PC-3 (cell line): ENCODE data around the gene BACE2.

ENCODE experiments used
- EZH2 ChIP-seq: fragments of 300-600 bp; sonication (generic); IDR thresholded peaks from one replicate; pipeline ENCODE4 v1.6.1; 2017; ENCODE audit warnings: antibody characterized with exemption, mild to moderate bottlenecking, low read length; ENCODE audit not compliant: unreplicated experiment
- TF ChIP-seq, protein P1 (sequence below): fragments of 300-600 bp; sonication (generic); conservative IDR thresholded peaks from 2 replicates; pipeline ENCODE4 v1.5.1; 2017; ENCODE audit warnings: antibody characterized with exemption, low read depth, mild to moderate bottlenecking, low read length

DNA sequence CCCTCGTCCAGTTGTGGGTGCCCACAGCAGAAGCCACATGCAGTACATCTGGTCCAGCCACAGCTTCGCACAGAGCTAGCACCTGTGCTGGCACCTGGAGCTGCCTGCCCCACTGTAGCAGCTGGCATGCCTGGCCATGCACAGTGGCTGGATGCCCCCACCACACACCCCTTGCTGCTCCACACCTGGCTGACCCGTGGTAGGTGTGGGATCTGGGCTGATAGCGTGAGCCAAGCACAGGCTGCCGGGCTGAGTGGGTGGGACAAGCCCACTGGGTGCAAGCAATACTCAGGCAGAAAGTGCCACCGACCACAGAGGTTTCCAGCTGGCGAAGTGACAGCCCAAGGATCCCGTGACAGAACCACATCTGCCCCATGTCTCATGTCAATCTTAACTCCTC is 30.6 kb upstream of the BACE2 start:
- no peak for TF ChIP-seq EZH2
- TF ChIP-seq, protein P1, sequence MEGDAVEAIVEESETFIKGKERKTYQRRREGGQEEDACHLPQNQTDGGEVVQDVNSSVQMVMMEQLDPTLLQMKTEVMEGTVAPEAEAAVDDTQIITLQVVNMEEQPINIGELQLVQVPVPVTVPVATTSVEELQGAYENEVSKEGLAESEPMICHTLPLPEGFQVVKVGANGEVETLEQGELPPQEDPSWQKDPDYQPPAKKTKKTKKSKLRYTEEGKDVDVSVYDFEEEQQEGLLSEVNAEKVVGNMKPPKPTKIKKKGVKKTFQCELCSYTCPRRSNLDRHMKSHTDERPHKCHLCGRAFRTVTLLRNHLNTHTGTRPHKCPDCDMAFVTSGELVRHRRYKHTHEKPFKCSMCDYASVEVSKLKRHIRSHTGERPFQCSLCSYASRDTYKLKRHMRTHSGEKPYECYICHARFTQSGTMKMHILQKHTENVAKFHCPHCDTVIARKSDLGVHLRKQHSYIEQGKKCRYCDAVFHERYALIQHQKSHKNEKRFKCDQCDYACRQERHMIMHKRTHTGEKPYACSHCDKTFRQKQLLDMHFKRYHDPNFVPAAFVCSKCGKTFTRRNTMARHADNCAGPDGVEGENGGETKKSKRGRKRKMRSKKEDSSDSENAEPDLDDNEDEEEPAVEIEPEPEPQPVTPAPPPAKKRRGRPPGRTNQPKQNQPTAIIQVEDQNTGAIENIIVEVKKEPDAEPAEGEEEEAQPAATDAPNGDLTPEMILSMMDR, result no peak
